D721Med (cell line): ENCODE results near the gene BTN2A1.

Experiments
- DNase-seq: peaks from one replicate; pipeline ENCODE4 v3.0.0; 2011; ENCODE audit warnings: low spot score; ENCODE audit not compliant: insufficient read length
- FAIRE-seq: peaks from 2 replicates; lab custom pipeline; 2011; peaks lifted over from hg19 to GRCh38; lab: Jason Lieb, UNC
- CTCF ChIP-seq: IDR thresholded peaks from 2 replicates; pipeline ENCODE4 v1.5.1; 2012; ENCODE audit warnings: mild to moderate bottlenecking, control low read depth; ENCODE audit not compliant: insufficient read depth; ENCODE audit errors: missing control alignments

The BTN2A1 gene

GRCh38 chr6:26436018-26436417 lies 21.7 kb upstream of the BTN2A1 start:
- FAIRE-seq = no peak
- no peak for DNase-seq
- TF ChIP-seq CTCF = no peak

GRCh38 chr6:26437550-26437949 lies 20.2 kb upstream of the BTN2A1 start:
- no peak for DNase-seq
- no peak for FAIRE-seq
- TF ChIP-seq CTCF = no peak

GRCh38 chr6:26438000-26438399 lies 19.8 kb upstream of the BTN2A1 start:
- no peak for TF ChIP-seq CTCF
- FAIRE-seq = no peak
- DNase-seq = no peak

- no peak for FAIRE-seq
- TF ChIP-seq CTCF = no peak
- DNase-seq = no peak
Observed at GRCh38 chr6:26439151-26440125, 18.3 kb upstream of the BTN2A1 start.

- FAIRE-seq (no peak), DNase-seq (no peak)
- TF ChIP-seq CTCF = no peak
Observed at GRCh38 chr6:26440977-26441358, 16.8 kb upstream of the BTN2A1 start.

GRCh38 chr6:26441977-26442376 lies 15.8 kb upstream of the BTN2A1 start:
- TF ChIP-seq CTCF = no peak
- FAIRE-seq = no peak
- DNase-seq = no peak
